ENCODE results near the gene ZNF225.
"Not testable (repeated sequence)": the region's sequence is repeated elsewhere in the genome, so short reads cannot be mapped to it uniquely, and the experiment has no call there.

Gene ZNF225

GRCh38 chr19:44113138-44113783, at the start of gene ZNF225:
Gene ZNF225, plus strand, starts transcription at chr19:44113399. Its CDS starts 2,429 bp downstream, at chr19:44115828.
- DNase-seq = peak; percentile 92 to 95

- no peak for DNase-seq
These were observed 46.9 kb upstream of the ZNF225 start for GRCh38 chr19:44066305-44066704.

DNA sequence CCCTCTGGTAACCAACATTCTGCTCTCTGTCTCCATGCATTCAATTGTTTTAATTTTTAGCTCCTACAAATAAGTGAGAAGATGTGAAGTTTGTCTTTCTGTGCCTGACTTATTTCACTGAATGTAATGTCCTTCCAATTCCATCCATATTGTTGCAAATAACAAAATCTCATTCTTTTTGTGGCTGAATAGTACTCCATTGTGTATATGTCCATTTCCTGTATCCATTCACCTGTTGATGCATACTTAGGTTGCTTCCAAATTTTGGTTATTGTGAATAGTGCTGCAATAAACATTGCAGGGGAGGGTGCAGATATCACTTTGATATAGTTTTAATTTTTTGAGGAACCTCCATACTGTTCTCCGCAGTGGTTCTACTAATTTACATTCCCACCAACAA, 43.8 kb upstream of the ZNF225 start:
- no peak for DNase-seq

- peak; percentile 89 to 92 for DNase-seq
These were observed 41.2 kb upstream of the ZNF225 start, which contains the start of gene ZNF284 for GRCh38 chr19:44071824-44072542. Gene ZNF284, plus strand, starts transcription at chr19:44072159. Its CDS starts 4,231 bp downstream, at chr19:44076390.

DNA sequence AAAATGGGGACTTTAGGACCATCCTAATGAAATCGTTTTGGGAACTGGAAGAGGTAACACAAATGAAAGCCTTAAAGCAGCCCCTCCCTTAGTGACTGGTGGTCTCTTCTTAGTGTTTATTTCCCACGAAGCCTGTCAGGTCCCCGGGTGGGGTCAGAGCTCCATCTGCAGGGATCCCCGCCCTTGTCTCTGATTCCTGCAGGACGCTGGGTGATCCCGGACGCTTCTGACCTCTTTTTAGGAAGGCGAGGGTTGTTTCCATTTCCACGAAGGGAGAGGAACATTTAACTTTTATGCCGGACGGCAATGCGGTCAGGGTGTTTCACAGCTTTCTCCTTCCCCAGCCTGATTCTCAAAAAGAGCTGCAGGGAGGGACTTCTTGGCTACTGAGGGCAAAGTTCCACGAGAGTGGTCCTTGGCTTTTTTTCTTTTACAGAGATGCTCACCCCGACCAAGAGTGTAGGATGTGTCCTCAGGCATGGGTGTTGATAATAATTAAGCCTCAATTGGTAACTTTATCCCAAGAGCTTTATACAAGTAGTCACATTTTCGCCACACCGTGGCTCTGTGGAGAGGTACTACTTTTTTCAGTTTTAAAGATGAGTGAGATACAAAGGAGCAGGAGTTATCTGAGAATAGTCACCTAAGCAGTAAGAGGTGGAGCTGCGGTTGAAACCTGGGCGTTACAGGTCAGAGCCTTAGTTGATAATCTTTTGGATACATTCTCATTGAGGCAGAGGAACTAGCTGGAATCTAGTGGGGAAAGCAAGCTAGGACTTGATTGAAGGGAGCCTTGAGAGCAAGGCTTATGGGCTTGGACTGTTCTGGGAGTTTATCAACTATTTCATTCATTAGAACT, 40.4 kb upstream of the ZNF225 start:
- DNase-seq = no peak

GRCh38 chr19:44076325-44076724, 36.9 kb upstream of the ZNF225 start:
- no peak for DNase-seq

DNA sequence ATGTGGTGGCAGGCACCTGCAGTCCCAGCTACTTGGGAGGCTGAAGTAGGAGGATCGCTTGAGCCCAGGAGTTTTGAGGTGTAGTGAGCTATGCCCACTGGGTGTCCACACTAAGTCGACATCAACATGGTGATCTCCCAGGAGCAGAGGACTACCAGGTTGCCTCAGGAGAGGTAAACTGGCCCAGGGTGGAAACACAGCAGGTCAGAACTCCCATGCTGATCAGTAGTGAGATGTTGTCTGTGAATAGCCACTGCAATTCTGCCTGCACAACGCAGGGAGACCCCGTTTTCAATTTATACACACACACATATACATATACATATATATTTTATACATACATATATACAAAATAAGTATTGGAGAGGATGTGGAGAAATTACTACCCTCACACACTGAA, 21.1 kb upstream of the ZNF225 start:
- no peak for DNase-seq

DNA sequence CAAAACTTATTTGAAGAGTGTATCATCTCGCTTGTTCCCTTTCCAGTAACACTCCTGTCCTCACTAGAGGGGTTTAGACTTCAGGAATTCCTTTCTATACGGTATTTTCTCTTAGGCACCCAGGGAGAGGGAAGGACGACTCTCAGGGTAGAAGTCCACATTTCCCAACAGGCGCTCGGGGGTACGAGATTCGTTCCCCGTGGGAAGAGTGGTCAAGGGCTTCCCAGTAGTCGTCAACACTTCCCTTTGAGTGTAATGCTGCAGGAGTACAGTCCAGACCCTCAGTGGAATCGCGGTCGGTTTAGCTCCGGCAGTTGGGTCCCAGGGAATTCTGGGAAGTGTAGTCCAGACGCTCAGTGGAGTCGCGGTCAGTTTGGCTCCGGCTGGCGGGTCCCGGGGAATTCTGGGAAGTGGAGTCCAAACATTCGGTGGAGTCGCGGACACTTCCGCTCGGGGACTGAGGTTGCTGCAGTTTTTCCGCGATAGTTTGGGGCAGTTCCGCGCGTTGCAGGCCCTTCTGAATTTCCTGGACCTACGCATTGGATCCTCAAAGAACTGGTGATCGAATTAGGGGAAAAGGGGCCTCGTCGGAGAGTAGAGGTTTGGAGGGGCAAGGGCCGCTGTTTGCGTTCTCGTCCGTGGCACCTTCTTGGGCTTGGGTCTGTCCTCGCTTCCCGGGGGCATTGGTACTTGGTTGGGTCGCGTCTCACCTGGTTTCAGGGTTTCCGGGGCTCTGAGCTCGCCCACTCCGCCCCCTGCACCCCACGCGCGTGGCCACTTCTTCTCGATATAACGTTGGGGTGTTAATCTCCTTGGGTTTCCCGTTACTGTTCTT, 19.1 kb upstream of the ZNF225 start, which contains the start of gene ZNF224:
ZNF224 (plus strand) TSS at position 431 of the 835 bp plus-strand sequence. CDS start 3,513 bp downstream, outside the sequence.
- DNase-seq = peak; percentile 86 to 90

GRCh38 chr19:44107751-44108150, 5.4 kb upstream of the ZNF225 start:
- DNase-seq = no peak

GRCh38 chr19:44109458-44109857, 3.7 kb upstream of the ZNF225 start:
- DNase-seq = no peak

DNA sequence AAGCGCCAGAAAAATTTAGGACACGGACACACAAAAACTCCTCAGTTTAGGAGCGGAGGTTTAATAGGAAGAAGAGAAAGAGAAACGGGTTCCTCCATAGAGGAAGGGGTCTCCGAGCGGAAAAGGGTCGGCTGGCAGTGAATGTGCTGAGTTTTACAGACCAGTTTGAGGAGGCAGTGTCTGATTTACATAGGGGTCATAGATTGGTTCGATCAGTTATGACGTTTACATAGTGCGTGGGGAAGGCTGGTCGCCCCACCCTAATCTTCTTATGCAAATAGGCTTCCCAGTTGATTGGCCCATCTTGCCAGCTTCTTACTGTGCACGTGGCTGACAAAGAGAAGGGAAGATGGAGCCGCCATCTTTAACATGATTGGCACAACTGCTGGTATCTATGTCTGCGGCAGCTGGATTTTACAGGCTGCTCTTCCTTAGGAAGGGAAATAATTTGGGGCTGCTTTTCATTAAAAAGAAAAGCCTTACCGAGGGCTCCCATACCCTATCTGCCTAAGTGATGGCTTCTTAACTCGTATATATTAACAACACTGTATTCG, 1.2 kb upstream of the ZNF225 start:
- DNase-seq = no peak

DNA sequence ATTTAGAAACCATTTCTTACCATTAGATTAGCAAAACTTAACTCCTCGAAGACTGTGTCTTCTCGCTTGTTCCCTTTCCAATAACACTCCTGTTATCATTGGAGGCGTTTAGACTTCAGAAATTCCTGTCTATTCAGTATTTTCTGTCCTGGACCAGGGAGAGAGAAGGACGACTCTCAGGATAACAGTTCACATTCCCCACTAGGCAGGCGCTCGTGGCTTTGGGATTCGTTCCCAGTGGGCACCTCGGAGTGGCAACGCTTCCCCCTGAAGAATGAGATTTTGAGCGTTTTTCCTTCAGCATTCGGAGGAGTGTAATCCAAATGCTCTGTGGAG, 429 bp upstream of the ZNF225 start:
- DNase-seq = no peak

GRCh38 chr19:44113784-44114390, 688 bp downstream of the ZNF225 start:
- DNase-seq = no peak

DNA sequence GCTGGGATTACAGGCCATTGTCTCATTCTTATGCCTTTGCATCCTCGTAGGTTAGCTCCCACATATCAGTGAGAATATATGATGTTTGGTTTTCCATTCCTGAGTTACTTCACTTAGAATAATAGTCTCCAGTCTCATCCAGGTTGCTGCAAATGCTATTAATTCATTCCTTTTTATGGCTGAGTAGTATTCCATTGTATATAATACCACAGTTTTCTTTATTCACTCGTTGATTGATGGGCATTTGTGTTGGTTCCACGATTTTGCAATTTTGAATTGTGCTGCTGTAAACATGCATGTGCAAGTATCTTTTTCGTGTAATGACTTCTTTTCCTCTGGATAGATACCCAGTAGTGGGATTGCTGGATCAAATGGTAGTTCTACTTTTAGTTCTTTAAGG, 8.0 kb downstream of the ZNF225 start:
- DNase-seq = not testable (repeated sequence)

DNA sequence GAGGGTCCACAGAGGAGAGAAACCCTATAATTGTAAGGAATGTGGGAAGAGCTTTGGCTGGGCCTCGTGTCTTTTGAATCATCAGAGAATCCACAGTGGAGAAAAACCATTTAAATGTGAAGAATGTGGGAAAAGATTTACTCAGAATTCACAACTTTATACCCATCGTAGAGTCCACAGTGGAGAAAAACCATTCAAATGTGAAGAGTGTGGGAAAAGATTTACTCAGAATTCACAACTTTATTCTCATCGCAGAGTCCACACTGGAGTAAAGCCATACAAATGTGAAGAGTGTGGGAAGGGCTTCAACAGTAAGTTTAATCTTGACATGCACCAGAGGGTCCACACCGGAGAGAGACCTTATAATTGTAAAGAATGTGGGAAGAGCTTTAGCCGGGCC, 18.8 kb downstream of the ZNF225 start:
- DNase-seq = no peak

DNA sequence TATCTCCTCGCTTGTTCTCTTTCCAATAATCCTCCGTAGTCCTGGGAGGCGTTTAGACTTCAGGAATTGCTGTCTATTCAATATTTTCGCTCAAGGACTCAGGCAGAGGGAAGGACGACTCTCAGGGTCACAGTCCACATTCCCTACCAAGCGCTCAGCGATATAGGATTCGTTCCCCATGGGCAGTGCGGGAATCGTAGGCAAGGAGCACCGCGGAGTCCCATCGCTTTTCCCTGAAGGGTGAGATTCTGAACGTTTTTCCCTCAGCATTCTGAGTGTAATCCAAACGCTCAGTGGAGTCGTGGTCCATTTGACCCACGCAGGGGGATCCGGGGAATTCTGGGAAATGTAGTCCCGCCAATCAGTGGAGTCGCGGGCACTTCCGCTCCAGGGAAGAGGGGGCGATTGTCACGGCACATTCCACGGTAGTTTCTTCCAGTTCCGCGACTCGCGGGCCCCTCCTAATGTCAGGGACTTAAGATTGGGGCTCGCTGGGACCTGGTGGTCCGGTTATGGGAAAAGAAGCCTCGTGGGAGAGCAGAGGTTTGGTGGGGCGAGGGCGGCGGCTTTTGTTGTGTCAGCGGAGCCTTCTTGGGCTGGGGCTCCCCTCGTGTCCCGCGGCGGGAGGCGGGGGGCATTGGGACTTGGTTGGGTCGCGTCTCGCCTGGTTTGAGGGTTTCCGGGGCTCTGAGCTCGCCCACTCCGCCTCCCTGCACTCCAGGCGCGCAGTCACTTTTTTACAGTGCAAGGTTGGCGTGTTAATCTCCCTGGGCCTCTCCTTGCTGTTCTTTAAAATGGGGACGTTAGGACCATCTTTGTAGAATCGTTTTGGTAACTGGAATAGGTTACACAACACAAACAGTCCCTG, 28.2 kb downstream of the ZNF225 start, which contains the start of gene ZNF234:
ZNF234 (plus strand) TSS at position 364 of the 868 bp plus-strand sequence. CDS start 3,079 bp downstream, outside the sequence.
- DNase-seq = peak; percentile 70 to 82

- DNase-seq = peak in 1 of 2 donors; percentile 4
These were observed 28.8 kb downstream of the ZNF225 start for GRCh38 chr19:44142059-44142433.

GRCh38 chr19:44149776-44150175, 36.6 kb downstream of the ZNF225 start:
- no peak for DNase-seq

GRCh38 chr19:44151491-44151890, 38.3 kb downstream of the ZNF225 start:
- no peak for DNase-seq

GRCh38 chr19:44156475-44156874, 43.3 kb downstream of the ZNF225 start:
- no peak for DNase-seq

DNA sequence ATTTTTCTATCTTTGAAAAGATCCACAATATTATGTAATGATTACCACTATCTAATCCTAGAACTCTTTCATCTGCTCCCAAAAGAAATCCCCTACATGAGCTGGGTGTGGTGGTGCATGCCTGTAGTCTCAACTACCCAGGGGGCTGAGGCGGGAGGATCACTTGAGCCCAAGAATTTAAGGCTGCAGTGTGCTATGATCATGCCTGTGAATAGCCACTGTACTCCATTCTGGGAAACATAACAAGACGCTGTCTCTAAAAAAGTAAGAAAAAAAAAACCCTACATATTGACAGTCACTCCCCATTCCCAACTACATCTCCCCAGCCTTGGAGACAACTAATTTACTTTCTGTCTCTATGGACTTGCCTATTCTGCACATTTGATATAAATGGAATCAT, 50.6 kb downstream of the ZNF225 start:
- no peak for DNase-seq

Data from CD4-positive, alpha-beta T cell treated with Interferon alpha-2 for 1 hour (primary cell).